ENCODE measurements around the gene LCA5L.
"Not testable (repeated sequence)": the region's sequence is repeated elsewhere in the genome, so short reads cannot be mapped to it uniquely, and the experiment has no call there.

Gene LCA5L

DNA sequence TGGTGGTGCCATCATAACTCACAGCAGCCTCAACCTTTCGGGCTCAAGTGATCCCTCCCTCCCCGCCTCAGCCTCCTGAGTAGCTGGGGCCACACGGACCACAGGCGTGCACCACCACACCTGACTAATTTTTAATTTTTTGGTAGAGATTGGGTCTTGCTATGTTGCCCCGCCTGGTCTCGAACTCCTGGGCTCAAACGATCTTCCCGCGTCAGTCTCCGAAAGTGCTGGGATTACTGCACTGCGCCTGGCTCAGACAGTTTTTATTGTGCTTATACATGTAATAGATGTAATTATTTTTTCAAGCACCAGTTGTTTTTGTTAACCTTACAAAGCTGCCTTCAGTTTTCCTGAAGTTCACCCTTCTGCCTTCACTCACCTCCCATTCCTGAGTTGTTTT, 58.7 kb downstream of the LCA5L start:
- DNase-seq, result no peak

DNA sequence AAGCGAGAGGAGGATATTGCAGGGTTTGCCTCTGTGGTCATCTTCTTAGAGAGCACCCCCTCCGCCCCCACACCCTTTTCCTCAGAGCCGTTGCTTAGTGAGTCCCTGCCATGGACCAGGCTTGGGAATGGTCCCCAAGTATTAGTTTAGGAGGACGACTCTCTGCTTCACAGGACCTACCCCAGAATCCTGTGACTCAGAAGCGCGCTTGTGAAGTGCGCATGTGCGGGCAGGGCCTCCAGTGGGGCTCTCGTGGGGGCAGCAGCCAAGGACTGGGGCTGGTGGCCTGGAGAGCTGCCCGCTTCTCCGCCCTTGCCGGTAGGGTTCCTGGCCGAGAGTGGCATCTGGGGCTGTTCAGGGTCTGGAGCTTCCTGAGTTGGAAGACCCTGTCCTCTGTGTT, 59.4 kb downstream of the LCA5L start:
- DNase-seq, result no peak

- no peak for DNase-seq
Measured at GRCh38 chr21:39385299-39386145, 60.1 kb downstream of the LCA5L start.

- no peak for DNase-seq
Measured at GRCh38 chr21:39384674-39385298, 60.8 kb downstream of the LCA5L start.

DNA sequence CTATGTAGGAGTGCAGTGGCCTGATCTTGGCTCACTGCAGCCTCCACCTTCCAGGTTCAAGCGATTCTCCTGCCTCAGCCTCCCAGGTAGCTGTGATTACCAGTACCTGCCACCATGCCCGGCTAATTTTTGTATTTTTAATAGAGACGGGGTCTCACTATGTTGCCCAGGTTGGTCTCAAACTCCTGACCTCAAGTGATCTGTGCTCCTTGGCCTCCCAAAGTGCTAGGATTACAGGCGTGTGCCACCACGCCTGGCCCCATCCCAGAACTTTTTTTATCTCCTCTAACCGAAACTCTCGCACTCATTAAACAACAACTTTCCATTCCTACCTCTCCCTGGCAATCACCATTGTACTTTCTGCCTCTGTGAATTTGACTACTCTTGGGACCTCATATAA, 63.5 kb downstream of the LCA5L start:
- DNase-seq, result not testable (repeated sequence)

GRCh38 chr21:39381009-39381408, 64.6 kb downstream of the LCA5L start:
- DNase-seq, result no peak

GRCh38 chr21:39379986-39380891, 65.3 kb downstream of the LCA5L start:
- DNase-seq, result peak; percentile 67

- DNase-seq, result no peak
Measured at GRCh38 chr21:39377444-39378050, 68.0 kb downstream of the LCA5L start.

DNA sequence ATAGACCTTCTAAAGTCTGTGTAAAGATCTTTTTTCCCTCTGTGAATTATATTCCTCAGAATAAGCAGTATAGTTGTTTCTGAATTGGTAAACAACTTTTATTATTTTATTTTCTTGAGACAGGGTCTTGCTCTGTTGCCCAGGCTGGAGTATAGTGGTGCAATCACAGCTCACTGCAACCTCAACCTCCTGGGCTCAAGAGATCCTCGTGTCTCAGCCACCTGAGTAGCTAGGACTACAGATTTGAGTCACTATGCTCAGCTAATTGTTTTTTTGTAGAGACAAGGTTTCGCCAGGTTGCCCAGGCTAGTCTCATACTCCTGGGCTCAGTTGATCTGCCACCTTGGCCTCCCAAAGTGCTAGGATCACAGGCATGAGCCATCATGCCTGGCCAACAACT, 70.1 kb downstream of the LCA5L start:
- no peak for DNase-seq

DNA sequence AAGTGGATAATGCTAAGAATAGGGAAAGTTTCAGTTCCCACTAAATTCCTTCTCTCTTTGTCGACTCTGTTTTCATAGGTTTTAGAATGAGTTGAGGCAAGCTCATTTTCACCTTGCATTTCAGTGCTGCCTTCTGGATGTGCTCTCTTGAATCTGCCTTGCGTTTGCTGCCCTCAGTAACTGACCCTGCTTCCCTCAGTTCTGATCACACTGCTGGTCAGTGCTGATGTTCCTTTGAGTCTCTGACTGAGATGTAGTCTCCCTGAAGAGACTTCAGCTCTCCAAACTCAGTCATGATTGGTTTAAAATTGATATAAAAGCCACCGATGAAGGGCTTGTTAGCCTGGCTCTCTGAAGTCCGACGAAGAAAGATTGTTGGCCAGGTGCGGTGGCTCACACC, 71.5 kb downstream of the LCA5L start:
- no peak for DNase-seq

- DNase-seq, result no peak
Measured at GRCh38 chr21:39373634-39374033, 71.9 kb downstream of the LCA5L start.

DNA sequence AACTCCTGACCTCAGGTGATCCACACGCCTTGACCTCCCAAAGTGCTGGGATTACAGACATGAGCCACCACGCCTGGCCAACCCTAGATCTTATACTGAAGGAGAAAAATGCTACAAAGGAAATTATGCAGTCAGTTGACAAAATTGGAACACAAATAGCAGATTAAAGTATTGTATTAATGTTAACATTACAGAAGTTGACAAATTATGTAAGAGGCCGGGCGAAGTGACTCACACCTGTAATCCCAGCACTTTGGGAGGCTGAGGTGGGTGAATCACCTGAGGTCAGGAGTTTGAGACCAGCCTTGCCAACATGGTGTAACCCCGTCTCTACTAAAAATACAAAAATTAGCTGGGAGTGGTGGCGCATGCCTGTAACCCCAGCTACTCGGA, 75.7 kb downstream of the LCA5L start:
- not testable (repeated sequence) for DNase-seq

GRCh38 chr21:39367783-39368182, 77.8 kb downstream of the LCA5L start:
- DNase-seq, result no peak

DNA sequence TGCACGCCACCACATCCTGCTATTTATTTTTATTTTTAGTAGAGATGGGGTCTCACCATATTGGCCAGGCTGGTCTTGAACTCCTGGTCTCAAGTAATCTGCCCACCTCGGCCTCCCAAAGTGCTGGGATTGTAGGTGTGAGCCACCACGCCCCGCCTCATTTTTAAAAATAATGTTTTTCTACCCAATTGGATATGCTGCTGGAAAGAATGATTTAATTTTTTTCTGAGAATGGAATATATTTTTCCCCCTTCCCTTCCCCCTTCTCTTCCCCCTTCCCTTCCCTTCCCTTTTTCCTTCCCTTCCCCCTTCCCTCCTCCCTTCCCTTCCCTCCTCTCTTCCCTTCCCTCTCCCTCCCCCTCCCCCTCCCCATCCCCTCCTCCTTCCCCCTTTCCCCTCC, 79.0 kb downstream of the LCA5L start:
- no peak for DNase-seq

DNA sequence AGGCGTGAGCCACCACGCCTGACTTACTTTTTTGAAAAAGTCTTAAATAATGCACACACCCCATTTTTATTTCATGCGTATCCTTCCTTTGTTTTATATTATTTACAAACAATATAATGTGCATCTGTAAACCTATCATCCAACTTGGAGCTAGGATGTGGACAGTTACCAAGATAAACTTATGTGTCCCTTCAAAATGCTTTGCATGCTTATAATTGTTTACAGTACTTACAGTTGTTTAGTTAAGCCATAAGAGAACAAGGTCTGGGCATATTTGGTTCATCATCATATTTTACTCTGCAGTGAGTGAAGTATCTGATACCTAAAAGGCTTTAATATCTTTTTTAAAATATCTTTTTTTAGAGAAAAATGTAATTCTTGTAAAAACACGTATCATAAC, 80.6 kb downstream of the LCA5L start:
- DNase-seq, result no peak

DNA sequence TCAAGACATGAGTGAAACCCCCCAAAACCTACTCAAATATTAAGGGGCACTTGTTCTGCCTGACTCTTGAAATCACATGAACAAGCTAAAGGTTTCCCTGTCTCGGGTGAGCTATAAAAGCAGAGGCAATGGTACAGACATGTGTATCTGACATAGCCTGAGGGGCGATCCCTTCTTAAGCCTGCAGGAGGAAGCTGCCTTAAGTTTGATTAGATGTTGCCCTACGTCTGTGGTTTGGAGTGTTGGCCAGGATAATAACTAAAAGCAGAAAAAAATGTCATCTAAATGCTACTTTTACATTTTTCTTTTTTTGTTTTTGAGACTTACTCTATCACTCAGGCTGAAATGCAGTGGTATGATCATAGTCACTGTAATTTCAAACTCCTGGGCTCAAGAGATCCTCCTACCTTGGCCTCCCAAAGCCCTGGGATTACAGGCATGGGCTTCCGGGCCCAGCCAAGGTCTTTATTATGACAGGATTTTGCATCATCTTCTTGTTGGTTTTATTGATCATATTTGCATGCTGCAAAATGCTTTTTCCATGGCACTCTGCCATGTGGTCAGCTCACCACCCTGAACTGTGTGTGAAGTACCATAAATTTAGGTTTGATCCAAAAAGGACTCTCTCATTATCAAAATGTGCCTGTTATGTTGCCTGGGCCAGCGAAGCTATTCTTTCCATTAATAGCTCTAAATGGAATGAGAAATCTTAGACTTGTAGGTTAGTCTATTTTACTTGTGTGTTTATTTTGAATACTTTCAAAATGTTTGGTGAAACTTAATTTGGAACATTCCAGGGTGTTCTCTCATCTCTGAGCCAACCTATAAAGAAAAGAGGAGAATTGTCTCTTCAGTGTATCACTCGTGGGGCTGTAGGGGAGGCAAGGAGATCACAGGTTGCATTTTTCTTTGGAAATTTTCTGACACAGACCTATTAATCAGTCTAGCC, 81.7 kb downstream of the LCA5L start:
- DNase-seq, result no peak

- no peak for DNase-seq
Measured at GRCh38 chr21:39362733-39363132, 82.8 kb downstream of the LCA5L start.

GRCh38 chr21:39359382-39359781, 86.2 kb downstream of the LCA5L start:
- no peak for DNase-seq

Data from NCI-H1417 treated with DMSO at 0.1 percent for 48 hours (cell line).